ENCODE results near the gene LTK. TPM values are rescaled to one million over a fixed set of nuclear protein-coding genes. Genes with fewer than 3 reads are reported as not detected.

LTK gene
- total and polyA plus RNA-seq, 2 of the 4 experiments (the other 2 are of a cell fraction): 0.18 to 0.62 TPM

DNA sequence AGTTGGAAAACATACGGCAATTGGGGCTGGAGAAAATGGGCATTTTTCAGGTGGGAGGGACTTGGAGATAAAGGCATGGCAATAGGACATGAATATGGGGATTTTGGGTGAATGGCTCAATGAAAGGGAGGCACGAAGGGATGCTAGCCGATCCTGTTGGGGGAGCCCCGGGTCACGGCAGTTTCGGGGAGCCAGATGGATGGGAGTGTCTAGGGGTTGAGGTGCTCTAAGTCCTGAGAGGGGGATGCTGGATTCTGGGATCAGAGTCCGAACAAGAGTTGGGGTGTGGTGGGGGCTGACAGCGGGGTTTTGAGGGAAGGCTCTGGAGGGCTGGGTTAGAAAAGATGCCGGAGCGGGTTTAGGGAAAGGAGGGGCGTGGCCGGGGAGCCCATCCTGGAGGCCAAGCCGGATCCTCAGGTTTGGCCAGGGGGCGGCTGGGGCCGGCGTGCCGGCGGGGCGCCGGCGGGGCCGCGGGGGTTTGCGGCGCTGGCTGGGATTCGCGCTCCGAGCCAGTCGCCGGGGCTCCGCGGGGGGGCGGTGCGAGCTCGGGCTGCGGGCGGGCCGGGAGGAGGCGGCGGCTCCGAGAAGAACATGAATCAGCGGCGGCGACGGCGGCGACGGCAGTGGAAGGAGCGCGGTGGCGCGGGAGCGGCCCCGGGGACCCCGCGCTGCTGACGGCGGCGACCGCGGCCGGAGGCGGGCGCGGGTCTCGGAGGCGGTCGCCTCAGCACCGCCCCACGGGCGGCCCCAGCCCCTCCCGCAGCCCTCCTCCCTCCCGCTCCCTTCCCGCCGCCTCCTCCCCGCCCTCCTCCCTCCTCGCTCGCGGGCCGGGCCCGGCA, 45.0 kb upstream of the LTK start, which contains the start of gene TYRO3:
Gene TYRO3 (plus strand): TSS at position 813 of the 839 bp plus-strand sequence. CDS start 46 bp downstream, outside the sequence.
- Histone ChIP-seq H3K23ac (ENCODE audit: low read depth, low read length) (peak within 1 kb of the TSS; percentile 76), H4K8ac (ENCODE audit: low read depth in 2 of 2, low read length in 2 of 2) (peak within 1 kb of the TSS in 1 of 2 experiments; percentile 60; a peak in 2 of 4 replicates), H3K56ac (ENCODE audit: extremely low read depth, insufficient read depth, low read length) (peak within 1 kb of the TSS; percentile 10), H3K18ac (ENCODE audit: low read depth, low read length) (no peak within 1 kb of the TSS), H3K4me2 (ENCODE audit: low read depth, low read length) (peak within 1 kb of the TSS; percentile 92), H2AK5ac (ENCODE audit: low read depth, low read length) (peak within 1 kb of the TSS; percentile 43), H2BK120ac (ENCODE audit: low read depth, low read length) (peak within 1 kb of the TSS; percentile 68), H3K27ac (ENCODE audit: insufficient read depth, low read length) (peak within 1 kb of the TSS; percentile 31; the same call in 1 of the 2 replicates), H4K20me1 (ENCODE audit: insufficient read depth, low read length) (peaks cover 13% of the 10 kb centered on the region; the same call in 1 of the 2 replicates), H2BK20ac (ENCODE audit: low read depth, low read length) (no peak within 1 kb of the TSS; the same call in 1 of the 2 replicates), H4K91ac (ENCODE audit: insufficient read depth, low read depth, low read length) (peak within 1 kb of the TSS; percentile 49; the same call in 1 of the 2 replicates), H3K4me1 (ENCODE audit: control insufficient read depth, insufficient read depth, low read length) (peaks cover 27% of the 10 kb centered on the region), H3K36me3 (ENCODE audit: control insufficient read depth, insufficient read depth, low read length) (no peaks in the 10 kb centered on the region; the same call in 1 of the 2 replicates), H3K14ac (replicated peaks; ENCODE audit: low read depth, low read length) (peak within 1 kb of the TSS; percentile 50), H3K9me1 (ENCODE audit: insufficient read depth, low read length) (peaks cover 16% of the 10 kb centered on the region; the same call in 1 of the 2 replicates), H3K27me3 (ENCODE audit: control insufficient read depth, insufficient read depth, low read length) (no peaks in the 10 kb centered on the region), H3K79me1 (ENCODE audit: low read depth in 1 of 2, low read length in 2 of 2) (peaks cover 8 to 22% of the 10 kb centered on the region in 2 experiments), H2BK15ac (ENCODE audit: low read depth, low read length) (peak within 1 kb of the TSS; percentile 19; the same call in 1 of the 3 replicates), H3K9me3 (ENCODE audit: control insufficient read depth, insufficient read depth, low read length) (no peaks in the 10 kb centered on the region), H2AK9ac (replicated peaks; ENCODE audit: low read depth, low read length, poor library complexity) (peak within 1 kb of the TSS; percentile 97), H3K9ac (ENCODE audit: low read depth, low read length) (peak within 1 kb of the TSS; percentile 68), H2BK5ac (ENCODE audit: low read depth, low read length, poor library complexity, severe bottlenecking) (peak within 1 kb of the TSS; percentile 43), H3K4ac (ENCODE audit: low read depth, low read length) (peak within 1 kb of the TSS; percentile 86), H3K4me3 (ENCODE audit: insufficient read depth, low read depth, low read length) (peak within 1 kb of the TSS; percentile 62), H4K5ac (ENCODE audit: low read depth, low read length) (no peak within 1 kb of the TSS; the same call in 1 of the 2 replicates), H2AFZ (replicated peaks; ENCODE audit: low read length, poor library complexity) (peak within 1 kb of the TSS; percentile 93)
- dilution Hi-C loops (cut with HindIII; ENCODE audit: low sequenced_read_pairs, unreplicated experiment) (no loop called here), intact Hi-C loops (cut with micrococcal nuclease) (loop anchor here (5.0 to 10.0 kb wide), 3 partner anchors 44 to 186 kb away; no protein-coding TSS in a partner anchor), in situ Hi-C loops (cut with MboI; ENCODE audit: low sequenced_read_pairs) (no loop called here)
- BruUV-seq (replicated peaks): no TSS peak
- ATAC-seq (ENCODE audit: low read depth) (peak; percentile 82), DNase-seq (no peak)
- ChIA-PET POLR2A (ENCODE audit: unreplicated experiment) (no interaction called here), CTCF (interaction anchor here (0.7 to 1.2 kb wide), 9 partner anchors 10 to 473 kb away, joined by 3 to 8 read pairs (median 4); partner anchors contain the start of gene MAPKBP1)
- WGBS, 2 experiments (ENCODE audit: extremely low coverage in 2 of 2, insufficient read length in 1 of 2): 2% methylated on average over 28 of the region's 81 CpGs; no CpG with 5 or more reads in 1 of the 2 experiments
- 0 out of 2 replicates have a peak, but pooled peaks have one; percentile 14 for TF ChIP-seq SMC3 (IDR thresholded peaks at IDR 0.05; ENCODE audit: low read depth, low read length)
- peak; percentile 14; the same call in 1 of the 2 replicates for TF ChIP-seq MXI1 (IDR thresholded peaks at IDR 0.05; ENCODE audit: borderline replicate concordance, low read depth, low read length)
- no peak for TF ChIP-seq NFE2L2 (IDR thresholded peaks at IDR 0.05; ENCODE audit: low read depth, low read length)
- no peak for TF ChIP-seq BHLHE40 (IDR thresholded peaks at IDR 0.05; ENCODE audit: low read depth, low read length)
- TF ChIP-seq CHD1 (IDR thresholded peaks at IDR 0.05; ENCODE audit: low read depth, low read length): no peak
- TF ChIP-seq CTCF (conservative IDR thresholded peaks at IDR 0.05; ENCODE audit: low read depth, low read length): 0 out of 2 replicates have a peak, but pooled peaks have one; percentile 12
- peak; percentile 67 for TF ChIP-seq MAZ (IDR thresholded peaks at IDR 0.05; ENCODE audit: borderline replicate concordance, low read depth, low read length)
- TF ChIP-seq USF2 (IDR thresholded peaks at IDR 0.05; ENCODE audit: low read depth, low read length): no peak

Data from IMR-90 (cell line).